Adrenal gland (tissue), 12 donors: ENCODE data around the gene NAA16. TPM values are rescaled to one million over a fixed set of nuclear protein-coding genes. Genes with fewer than 3 reads are reported as not detected.

ENCODE experiments used
- DNase-seq, 7 donors: peaks; one replicate each; pipeline ENCODE4 v3.0.0-alpha.2; 2019 to 2020
- H3K27ac ChIP-seq, 5 donors: fragments of 200-600 bp; sonication (generic) in 4 of 5; 1 replicate in 3 of 5; 2 replicates in 2 of 5; pipeline versions ENCODE4 v1.5.1 to v1.8.0; 2016 to 2020; ENCODE audit warnings: mild to moderate bottlenecking in 1 of 5
- H3K27me3 ChIP-seq: fragments of 200-600 bp; 2 replicates; pipeline ENCODE4 v1.8.0; 2021
- H3K36me3 ChIP-seq, 2 donors: fragments of 200-600 bp; replicated peaks in 1 of 2; 1 replicate in 1 of 2; 2 replicates in 1 of 2; pipeline versions ENCODE4 v1.5.1 to v1.8.0; 2018 to 2022
- H3K4me1 ChIP-seq, 2 donors: fragments of 200-600 bp; replicated peaks in 1 of 2; 1 replicate in 1 of 2; 2 replicates in 1 of 2; pipeline versions ENCODE4 v1.5.1 to v1.8.0; 2018 to 2021
- H3K4me3 ChIP-seq, 4 donors: fragments of 200-600 bp; sonication (generic) in 3 of 4; one replicate each; pipeline ENCODE4 v1.5.1; 2016 to 2018
- H3K9me3 ChIP-seq, 3 donors: fragments of 200-600 bp; sonication (generic) in 1 of 3; replicated peaks in 1 of 3; 1 replicate in 2 of 3; 2 replicates in 1 of 3; pipeline versions ENCODE4 v1.5.1 to v1.8.0; 2016 to 2021
- POLR2A ChIP-seq, 2 donors: fragments of 450-650 bp; IDR thresholded peaks; one replicate each; pipeline ENCODE4 v1.6.1; 2017; ENCODE audit warnings: antibody characterized with exemption in 2 of 2, mild to moderate bottlenecking in 2 of 2, moderate library complexity in 1 of 2
- WGBS, 4 donors: extraction: QIAGEN DNeasy Blood & Tissue Kit in 2 of 4; methylation state at CpG; one replicate each; pipeline versions ENCODE4 v1.1.5 to v1.1.7; 2013 to 2017; 5-methylcytosine and 5-hydroxymethylcytosine counted together
- intact Hi-C, 2 donors: fragments of 100-400 bp; cut with DNase I; formaldehyde crosslinking; loops; one replicate each; pipeline versions ENCODE4 v1.14.1 to v1.15.0; 2022 to 2023
- polyA plus RNA-seq, 3 donors: library from polyadenylated mRNA; stranded (reverse); fragments of 200-250 nt in 2 of 3; fragments of 350-450 nt in 1 of 3; fragmentation: Illumina TruSeq in 1 of 3; extraction: RNeasy Lipid Tissue Mini Kit (QIAGEN cat#74804) in 1 of 3; gene quantifications; one replicate each; pipeline ENCODE4 v1.2.3, GENCODE V29; 2013 to 2014
- small RNA-seq, 2 donors: library from RNA; depleted of rRNA; stranded (forward); fragments of <200 nt; gene quantifications; one replicate each; pipeline ENCODE3, GENCODE V24; 2016
- total RNA-seq, 9 donors: library from RNA; depleted of rRNA in 4 of 9; stranded (reverse); fragments of >200 nt in 4 of 9; fragments of 120-200 nt in 1 of 9; fragmentation: NEBNext Ultra II Directional in 1 of 9; extraction: Animal tissue kit (Norgen Biotek cat#: 25700) in 1 of 9; gene quantifications; one replicate each; pipeline versions ENCODE4 v1.1.0 to v1.2.4, GENCODE V29; 2013 to 2023
- TF ChIP-seq, protein P1 (sequence below), 6 experiments: fragments of 450-650 bp in 4 of 6; fragments of 200-600 bp in 2 of 6; sonication (generic) in 1 of 6; IDR thresholded peaks; 1 replicate in 5 of 6; 2 replicates in 1 of 6; pipeline versions ENCODE4 v1.5.1 to v1.8.0; 2016 to 2021; ENCODE audit warnings: antibody characterized with exemption in 6 of 6, mild to moderate bottlenecking in 2 of 6, moderate library complexity in 1 of 6
- donor health status: healthy with polysubstance abuse.
- donor health status: Bipolar disorder and iron deficiency.
- donor health status: DM: yes; HTN: yes; CAD: no.
- donor health status: DM: no; HTN: no; CAD: no.
- donor health status: DM: no; HTN: no; CAD: no.
- donor health status: DM: yes; HTN: yes; CAD: no.

Gene NAA16
- total and polyA plus RNA-seq, 12 donors = 3.2 to 26.2 (median 16.8) TPM

- H3K9me3 ChIP-seq = no peaks in the 10 kb centered on the region
- no peaks in the 10 kb centered on the region for H3K36me3 ChIP-seq
- no peaks in the 10 kb centered on the region for H3K4me1 ChIP-seq
- no peak for TF ChIP-seq POLR2A (IDR thresholded peaks at IDR 0.05)
- TF ChIP-seq, protein P1, sequence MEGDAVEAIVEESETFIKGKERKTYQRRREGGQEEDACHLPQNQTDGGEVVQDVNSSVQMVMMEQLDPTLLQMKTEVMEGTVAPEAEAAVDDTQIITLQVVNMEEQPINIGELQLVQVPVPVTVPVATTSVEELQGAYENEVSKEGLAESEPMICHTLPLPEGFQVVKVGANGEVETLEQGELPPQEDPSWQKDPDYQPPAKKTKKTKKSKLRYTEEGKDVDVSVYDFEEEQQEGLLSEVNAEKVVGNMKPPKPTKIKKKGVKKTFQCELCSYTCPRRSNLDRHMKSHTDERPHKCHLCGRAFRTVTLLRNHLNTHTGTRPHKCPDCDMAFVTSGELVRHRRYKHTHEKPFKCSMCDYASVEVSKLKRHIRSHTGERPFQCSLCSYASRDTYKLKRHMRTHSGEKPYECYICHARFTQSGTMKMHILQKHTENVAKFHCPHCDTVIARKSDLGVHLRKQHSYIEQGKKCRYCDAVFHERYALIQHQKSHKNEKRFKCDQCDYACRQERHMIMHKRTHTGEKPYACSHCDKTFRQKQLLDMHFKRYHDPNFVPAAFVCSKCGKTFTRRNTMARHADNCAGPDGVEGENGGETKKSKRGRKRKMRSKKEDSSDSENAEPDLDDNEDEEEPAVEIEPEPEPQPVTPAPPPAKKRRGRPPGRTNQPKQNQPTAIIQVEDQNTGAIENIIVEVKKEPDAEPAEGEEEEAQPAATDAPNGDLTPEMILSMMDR (IDR thresholded peaks at IDR 0.05) = no peak
- H3K27ac ChIP-seq = no peak overlapping the region
- peaks cover 5% of the 10 kb centered on the region for H3K27me3 ChIP-seq
- H3K4me3 ChIP-seq = no peak overlapping the region
- DNase-seq = no peak
- intact Hi-C loops = no loop called here
- 65 to 80% (median 73%) methylated on average over 4 to 22 of the region's 22 CpGs for WGBS, 4 donors
Measured at GRCh38 chr13:41426047-41426446, 115.0 kb downstream of the NAA16 start.

Small RNAs within 50 kb of the gene (small RNA-seq; reads per million reads assigned to genes)
- 0 reads per million in 2 donors for gene RNU6-57P

Other genes with a start within 250 kb of the NAA16 start
- 10 to 100 TPM in 6 of 9 donors, 1 to 10 TPM in 3; 8.1 to 24.2 (median 11.6) TPM for gene WBP4, start 249.8 kb upstream of the NAA16 start, total RNA-seq
- gene WBP4, start 249.8 kb upstream of the NAA16 start, polyA plus RNA-seq = 10 to 100 TPM; 21.2 to 28.5 (median 28.0) TPM
- gene KBTBD6, start 178.5 kb upstream of the NAA16 start, total RNA-seq = 10 to 100 TPM in 7 of 9 donors, 1 to 10 TPM in 2; 8.8 to 15.9 (median 13.0) TPM
- 10 to 100 TPM in 1 of 3 donors, 1 to 10 TPM in 2; 3.2 to 13.1 (median 4.7) TPM for gene KBTBD6, start 178.5 kb upstream of the NAA16 start, polyA plus RNA-seq
- gene KBTBD7, start 116.7 kb upstream of the NAA16 start, total RNA-seq = 10 to 100 TPM in 4 of 9 donors, 1 to 10 TPM in 5; 6.9 to 13.7 (median 9.9) TPM
- 1 to 10 TPM; 2.3 to 8.1 (median 2.7) TPM for gene KBTBD7, start 116.7 kb upstream of the NAA16 start, polyA plus RNA-seq
- gene MTRF1, start 47.7 kb upstream of the NAA16 start, total RNA-seq = 10 to 100 TPM in 6 of 9 donors, 1 to 10 TPM in 3; 6.8 to 23.1 (median 13.4) TPM
- 10 to 100 TPM; 17.4 to 27.4 (median 19.3) TPM for gene MTRF1, start 47.7 kb upstream of the NAA16 start, polyA plus RNA-seq
- gene RGCC, start 146.3 kb downstream of the NAA16 start, total RNA-seq = 100 to 1,000 TPM in 1 of 9 donors, 10 to 100 TPM in 7, 1 to 10 TPM in 1; 6.2 to 151 (median 28.9) TPM
- 10 to 100 TPM; 18.4 to 42.9 (median 21.3) TPM for gene RGCC, start 146.3 kb downstream of the NAA16 start, polyA plus RNA-seq